C4-2B (cell line): ENCODE measurements around the gene MBD3.

Experiments used
- ZFX ChIP-seq: fragments of 450-650 bp; IDR thresholded peaks from 2 replicates; pipeline ENCODE4 v1.6.1; 2017
- TF ChIP-seq, protein P1 (sequence below): fragments of 450-650 bp; conservative IDR thresholded peaks from 2 replicates; pipeline ENCODE4 v1.5.1; 2017; ENCODE audit warnings: mild to moderate bottlenecking

DNA sequence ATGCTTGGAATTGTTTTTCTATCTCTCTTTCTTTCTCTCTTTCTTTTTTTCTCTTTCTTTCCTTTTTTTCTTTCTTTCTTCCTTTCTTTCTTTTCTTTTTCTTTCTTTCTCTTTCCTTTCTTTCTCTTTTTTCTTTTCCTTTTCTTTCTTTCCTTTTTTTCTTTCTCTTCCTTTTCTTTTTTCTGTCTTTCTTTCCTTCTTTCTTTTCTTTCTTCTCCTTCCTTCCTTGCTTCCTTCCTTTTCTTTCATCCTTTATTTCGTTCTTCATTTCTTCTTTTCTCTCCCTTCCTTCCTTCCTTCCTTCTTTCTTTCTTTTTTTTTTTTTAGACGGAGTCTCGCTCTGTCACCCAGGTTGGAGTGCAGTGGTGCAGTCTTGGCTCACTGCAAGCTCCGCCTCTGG lies 22.7 kb downstream of the MBD3 start:
- TF ChIP-seq, protein P1, sequence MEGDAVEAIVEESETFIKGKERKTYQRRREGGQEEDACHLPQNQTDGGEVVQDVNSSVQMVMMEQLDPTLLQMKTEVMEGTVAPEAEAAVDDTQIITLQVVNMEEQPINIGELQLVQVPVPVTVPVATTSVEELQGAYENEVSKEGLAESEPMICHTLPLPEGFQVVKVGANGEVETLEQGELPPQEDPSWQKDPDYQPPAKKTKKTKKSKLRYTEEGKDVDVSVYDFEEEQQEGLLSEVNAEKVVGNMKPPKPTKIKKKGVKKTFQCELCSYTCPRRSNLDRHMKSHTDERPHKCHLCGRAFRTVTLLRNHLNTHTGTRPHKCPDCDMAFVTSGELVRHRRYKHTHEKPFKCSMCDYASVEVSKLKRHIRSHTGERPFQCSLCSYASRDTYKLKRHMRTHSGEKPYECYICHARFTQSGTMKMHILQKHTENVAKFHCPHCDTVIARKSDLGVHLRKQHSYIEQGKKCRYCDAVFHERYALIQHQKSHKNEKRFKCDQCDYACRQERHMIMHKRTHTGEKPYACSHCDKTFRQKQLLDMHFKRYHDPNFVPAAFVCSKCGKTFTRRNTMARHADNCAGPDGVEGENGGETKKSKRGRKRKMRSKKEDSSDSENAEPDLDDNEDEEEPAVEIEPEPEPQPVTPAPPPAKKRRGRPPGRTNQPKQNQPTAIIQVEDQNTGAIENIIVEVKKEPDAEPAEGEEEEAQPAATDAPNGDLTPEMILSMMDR: no peak
- TF ChIP-seq ZFX: no peak
